GM21619 (cell line): ENCODE results near the gene MAGEB6.
"Not testable (repeated sequence)": the region's sequence is repeated elsewhere in the genome, so short reads cannot be mapped to it uniquely, and the experiment has no call there.

ENCODE experiments used
- ATAC-seq: cut with Tn5 transposase; IDR thresholded peaks from one replicate; pipeline ENCODE4 v1.9.1; 2021; ENCODE audit not compliant: unreplicated experiment

MAGEB6 gene

GRCh38 chrX:26192204-26192603, at the start of gene MAGEB6:
MAGEB6 (plus strand) TSS chrX:26192440; CDS start chrX:26193847, 1,407 bp downstream.
- no peak for ATAC-seq

DNA sequence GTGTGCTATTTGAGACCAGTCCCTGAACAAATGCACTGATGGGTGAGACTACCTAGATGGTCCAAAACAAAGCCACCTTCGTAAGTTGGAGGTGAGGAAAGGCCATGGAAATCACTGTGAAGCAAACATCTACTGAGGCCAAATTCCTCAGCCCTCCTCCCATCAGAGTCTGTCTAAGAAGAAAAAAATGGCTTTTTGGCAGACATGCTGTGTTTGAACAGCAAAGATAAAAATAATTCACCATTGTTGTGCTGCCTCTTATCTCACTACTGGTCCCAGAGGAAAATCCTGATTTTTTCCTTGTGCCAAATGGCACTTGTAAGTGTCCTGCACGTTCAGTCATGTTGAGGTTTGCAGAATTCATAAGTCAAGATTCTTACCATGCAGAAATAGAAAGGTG, 46.2 kb upstream of the MAGEB6 start:
- no peak for ATAC-seq

- ATAC-seq = no peak
Measured at GRCh38 chrX:26160301-26160700, 31.9 kb upstream of the MAGEB6 start, which contains the start of gene MAGEB6B. MAGEB6B (plus strand) TSS chrX:26160601; CDS start chrX:26160601, 0 bp downstream.

GRCh38 chrX:26203561-26203960, 11.3 kb downstream of the MAGEB6 start:
- no peak for ATAC-seq

DNA sequence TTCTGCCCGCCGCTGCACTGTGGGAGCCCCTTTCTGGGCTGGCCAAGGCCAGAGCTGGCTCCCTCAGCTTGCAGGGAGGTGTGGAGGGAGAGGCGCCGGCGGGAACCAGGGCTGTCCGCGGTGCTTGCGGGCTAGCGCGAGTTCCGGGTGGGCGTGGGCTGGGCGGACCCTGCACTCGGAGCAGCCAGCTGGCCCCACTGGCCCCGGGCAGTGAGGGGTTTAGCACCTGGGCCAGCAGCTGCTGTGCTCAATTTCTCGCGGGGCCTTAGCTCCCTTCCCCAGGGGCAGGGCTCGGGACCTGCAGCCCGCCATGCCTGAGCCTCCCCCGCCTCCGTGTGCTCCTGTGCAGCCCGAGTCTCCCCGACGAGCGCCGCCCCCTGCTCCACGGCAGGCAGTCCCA, 12.5 kb downstream of the MAGEB6 start:
- not testable (repeated sequence) for ATAC-seq

- no peak for ATAC-seq
Measured at GRCh38 chrX:26208012-26208411, 15.8 kb downstream of the MAGEB6 start.

- no peak for ATAC-seq
Measured at GRCh38 chrX:26215869-26216268, 23.6 kb downstream of the MAGEB6 start, which contains the start of gene MAGEB5. MAGEB5 (plus strand) TSS chrX:26216169; CDS start chrX:26217302, 1,133 bp downstream.

- no peak for ATAC-seq
Measured at GRCh38 chrX:26219351-26219750, 27.1 kb downstream of the MAGEB6 start.

DNA sequence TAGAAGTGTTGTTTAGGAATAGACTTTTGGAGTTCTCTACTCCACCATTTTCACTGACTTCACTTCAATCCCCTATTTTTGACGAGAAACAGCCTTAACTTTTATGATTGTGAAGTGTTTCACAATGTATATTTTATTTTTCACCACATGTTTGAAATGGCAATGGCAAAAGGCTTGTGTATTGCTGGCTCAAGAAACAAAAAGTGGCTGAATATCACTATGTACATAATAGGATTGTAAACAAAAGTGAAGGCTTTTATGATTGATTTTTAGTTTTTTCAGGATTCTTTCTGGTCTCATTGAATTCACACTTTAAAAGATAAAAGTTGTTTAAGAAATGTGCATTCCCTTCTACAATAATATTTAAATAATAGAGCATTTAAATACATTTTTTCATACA, 41.9 kb downstream of the MAGEB6 start:
- ATAC-seq = no peak
